ENCODE measurements around the gene GPR62.
A peak's percentile ranks its signal among the peaks of the same experiment; 100 is the strongest.
"Not testable (repeated sequence)": the region's sequence is repeated elsewhere in the genome, so short reads cannot be mapped to it uniquely, and the experiment has no call there.

The GPR62 gene

DNA sequence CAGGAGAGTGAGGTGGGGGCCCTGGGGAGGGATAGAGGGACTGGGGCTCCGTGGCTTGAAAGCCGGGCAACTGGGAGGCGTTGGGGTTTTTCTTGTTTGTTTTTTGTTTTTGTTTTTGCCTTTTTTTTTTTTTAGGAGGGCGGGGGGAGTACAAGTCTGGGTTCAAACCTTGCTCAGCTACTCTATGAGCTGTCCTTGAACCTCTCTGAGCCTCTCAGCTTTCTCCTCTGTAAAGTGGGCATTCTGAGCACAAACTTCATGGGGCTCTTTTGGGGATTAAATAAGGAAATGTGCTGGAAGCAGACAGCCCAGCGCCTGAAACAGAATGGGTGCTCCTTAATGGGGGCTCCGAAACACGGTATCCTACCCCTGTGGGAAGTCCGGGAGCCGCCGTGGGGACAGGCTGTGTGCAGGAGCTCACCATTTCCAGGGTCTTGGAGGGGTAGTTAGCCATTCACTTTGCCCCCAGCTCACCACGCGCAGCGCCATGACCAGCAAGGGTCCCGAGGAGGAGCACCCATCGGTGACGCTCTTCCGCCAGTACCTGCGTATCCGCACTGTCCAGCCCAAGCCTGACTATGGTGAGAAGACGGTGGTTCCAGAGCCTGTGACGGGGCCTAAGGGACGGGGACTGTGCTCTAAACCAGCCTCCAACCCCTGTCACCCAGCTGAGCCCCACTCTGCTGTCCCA lies 28.5 kb downstream of the GPR62 start:
- DNase-seq, result no peak
- in situ Hi-C loops (cut with HindIII; ENCODE audit: low pct_ligation_motif_present, low pct_unique_long_range_greater_than_20kb, low sequenced_read_pairs), result no loop called here

DNA sequence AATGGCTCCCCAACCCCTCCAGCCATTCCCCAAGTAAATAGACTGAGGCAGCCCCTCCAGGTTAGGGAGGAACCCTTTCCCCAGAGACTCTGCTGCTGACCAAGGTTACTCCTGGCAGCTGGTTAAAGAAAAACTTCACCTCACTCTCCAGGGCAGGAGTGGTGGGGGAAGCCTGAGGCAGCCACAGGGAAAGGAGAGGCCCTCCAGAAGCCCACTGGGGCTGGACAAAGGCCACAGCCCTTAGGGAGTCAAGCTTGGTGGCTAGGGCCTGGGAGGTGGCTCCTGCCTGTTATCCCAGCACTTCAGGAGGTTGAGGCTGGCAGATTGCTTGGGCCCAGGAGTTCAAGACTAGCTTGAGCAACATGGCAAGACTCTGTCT lies 29.1 kb downstream of the GPR62 start:
- in situ Hi-C loops (cut with HindIII; ENCODE audit: low pct_ligation_motif_present, low pct_unique_long_range_greater_than_20kb, low sequenced_read_pairs), result no loop called here
- DNase-seq, result no peak

DNA sequence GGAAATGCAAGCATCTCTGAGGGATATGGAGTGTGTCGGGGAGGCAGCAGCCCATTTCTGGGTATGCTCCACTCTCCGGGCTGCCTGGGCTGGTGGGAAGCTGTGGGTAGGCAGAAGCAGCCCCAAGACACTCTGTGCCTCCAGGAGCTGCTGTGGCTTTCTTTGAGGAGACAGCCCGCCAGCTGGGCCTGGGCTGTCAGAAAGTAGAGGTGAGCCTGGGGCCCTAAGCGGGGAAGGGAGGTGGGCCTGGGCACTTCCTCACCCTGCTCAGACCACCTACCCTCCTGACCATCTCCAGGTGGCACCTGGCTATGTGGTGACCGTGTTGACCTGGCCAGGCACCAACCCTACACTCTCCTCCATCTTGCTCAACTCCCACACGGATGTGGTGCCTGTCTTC lies 29.9 kb downstream of the GPR62 start:
- in situ Hi-C loops (cut with HindIII; ENCODE audit: low pct_ligation_motif_present, low pct_unique_long_range_greater_than_20kb, low sequenced_read_pairs), result no loop called here
- DNase-seq, result no peak

DNA sequence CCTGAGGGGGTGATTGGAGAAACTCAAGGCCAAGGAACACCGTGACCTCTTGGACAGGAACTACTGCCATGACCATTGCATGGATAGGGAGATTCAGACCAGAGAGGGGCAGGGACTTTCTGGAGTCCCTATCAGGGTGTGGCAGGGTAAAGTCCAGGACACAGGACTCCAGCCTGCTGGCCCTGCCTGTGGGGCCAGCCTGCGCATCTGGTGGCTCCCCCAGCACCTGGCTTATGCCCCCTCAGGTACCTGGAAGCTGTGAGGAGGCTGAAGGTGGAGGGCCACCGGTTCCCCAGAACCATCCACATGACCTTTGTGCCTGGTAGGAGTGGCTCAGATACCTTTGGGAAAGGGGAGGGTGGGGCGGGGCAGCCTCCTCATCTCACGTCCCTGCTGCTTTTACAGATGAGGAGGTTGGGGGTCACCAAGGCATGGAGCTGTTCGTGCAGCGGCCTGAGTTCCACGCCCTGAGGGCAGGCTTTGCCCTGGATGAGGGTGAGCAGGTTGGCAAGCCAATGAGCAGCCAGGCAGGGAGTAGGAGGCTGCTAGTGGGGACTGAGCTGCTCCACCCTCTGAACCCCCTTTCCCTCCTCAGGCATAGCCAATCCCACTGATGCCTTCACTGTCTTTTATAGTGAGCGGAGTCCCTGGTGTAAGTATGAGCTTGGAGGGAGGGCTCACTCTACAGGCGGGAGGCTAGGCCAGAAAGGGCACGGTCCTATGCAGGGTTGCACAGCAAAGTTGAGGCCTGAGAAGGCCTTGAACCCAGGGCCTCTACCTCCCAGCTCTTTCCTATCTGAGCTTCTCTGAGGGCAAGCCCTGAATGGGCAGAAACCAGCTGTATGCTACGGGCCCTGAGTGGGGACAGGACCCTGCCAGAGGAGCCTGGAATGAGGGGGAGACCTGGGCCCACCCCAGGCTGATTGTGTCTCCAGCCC lies 31.1 kb downstream of the GPR62 start:
- no peak for DNase-seq
- in situ Hi-C loops (cut with HindIII; ENCODE audit: low pct_ligation_motif_present, low pct_unique_long_range_greater_than_20kb, low sequenced_read_pairs), result no loop called here

DNA sequence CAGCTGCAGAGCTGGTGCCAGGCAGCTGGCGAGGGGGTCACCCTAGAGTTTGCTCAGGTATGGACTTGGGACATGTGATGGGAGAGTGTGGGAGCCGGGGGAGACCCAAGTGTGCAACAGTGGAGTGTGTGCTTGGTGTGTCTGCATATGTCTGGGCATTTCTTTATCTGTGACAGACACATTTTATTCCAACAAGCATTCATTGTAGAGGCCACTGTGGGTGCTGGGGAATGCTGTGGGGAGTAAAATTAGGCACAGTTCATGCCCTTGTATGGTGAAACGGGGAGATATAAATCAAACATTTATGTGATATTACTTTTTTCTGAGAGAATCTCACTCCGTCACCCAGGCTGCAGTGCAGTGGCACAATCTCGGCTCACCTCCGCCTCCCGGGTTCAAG lies 32.4 kb downstream of the GPR62 start:
- in situ Hi-C loops (cut with HindIII; ENCODE audit: low pct_ligation_motif_present, low pct_unique_long_range_greater_than_20kb, low sequenced_read_pairs), result no loop called here
- no peak for DNase-seq

DNA sequence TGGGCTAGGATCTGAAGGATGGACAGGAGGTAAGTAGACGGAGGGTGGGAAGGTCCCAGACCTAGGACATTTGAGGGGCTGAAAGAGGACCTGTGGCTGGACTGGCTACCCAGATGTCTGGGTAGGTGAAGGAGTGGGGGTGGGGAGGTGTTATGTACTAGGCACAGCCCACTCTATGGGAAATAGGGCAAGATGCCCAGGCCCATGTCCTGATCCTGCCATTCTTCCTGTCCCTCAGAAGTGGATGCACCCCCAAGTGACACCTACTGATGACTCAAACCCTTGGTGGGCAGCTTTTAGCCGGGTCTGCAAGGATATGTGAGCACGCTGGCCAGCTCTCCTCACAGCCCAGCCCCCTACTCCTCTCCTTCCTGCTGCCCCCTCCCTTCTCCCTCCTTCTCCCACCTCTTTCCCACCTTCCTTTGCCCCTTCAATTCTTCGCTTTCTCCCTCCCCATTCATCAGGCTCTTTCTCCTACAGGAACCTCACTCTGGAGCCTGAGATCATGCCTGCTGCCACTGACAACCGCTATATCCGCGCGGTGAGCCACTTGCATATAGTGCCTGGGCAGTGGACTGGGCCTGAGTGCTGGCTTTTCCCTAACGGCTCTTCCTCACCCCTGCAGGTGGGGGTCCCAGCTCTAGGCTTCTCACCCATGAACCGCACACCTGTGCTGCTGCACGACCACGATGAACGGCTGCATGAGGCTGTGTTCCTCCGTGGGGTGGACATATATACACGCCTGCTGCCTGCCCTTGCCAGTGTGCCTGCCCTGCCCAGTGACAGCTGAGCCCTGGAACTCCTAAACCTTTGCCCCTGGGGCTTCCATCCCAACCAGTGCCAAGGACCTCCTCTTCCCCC lies 33.3 kb downstream of the GPR62 start:
- in situ Hi-C loops (cut with HindIII; ENCODE audit: low pct_ligation_motif_present, low pct_unique_long_range_greater_than_20kb, low sequenced_read_pairs), result no loop called here
- no peak for DNase-seq

DNA sequence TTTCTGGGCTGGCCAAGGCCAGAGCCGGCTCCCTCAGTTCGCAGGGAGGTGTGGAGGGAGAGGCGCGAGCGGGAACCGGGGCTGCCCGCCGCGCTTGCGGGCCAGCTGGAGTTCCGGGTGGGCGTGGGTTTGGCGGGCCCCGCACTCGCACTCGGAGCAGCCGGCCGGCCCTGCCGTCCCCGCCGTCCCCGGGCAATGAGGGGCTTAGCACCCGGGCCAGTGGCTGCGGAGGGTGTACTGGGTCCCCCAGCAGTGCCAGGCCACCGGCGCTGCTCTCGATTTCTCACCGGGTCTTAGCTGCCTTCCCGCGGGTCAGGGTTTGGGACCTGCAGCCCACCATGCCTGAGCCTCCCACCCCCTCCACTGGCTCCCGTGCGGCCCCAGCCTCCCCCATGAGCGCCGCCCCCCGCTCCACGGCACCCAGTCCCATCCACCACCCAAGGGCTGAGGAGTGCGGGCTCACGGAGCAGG lies 35.4 kb downstream of the GPR62 start:
- DNase-seq; in situ Hi-C loops (cut with HindIII; ENCODE audit: low pct_ligation_motif_present, low pct_unique_long_range_greater_than_20kb, low sequenced_read_pairs): not testable (repeated sequence)

DNA sequence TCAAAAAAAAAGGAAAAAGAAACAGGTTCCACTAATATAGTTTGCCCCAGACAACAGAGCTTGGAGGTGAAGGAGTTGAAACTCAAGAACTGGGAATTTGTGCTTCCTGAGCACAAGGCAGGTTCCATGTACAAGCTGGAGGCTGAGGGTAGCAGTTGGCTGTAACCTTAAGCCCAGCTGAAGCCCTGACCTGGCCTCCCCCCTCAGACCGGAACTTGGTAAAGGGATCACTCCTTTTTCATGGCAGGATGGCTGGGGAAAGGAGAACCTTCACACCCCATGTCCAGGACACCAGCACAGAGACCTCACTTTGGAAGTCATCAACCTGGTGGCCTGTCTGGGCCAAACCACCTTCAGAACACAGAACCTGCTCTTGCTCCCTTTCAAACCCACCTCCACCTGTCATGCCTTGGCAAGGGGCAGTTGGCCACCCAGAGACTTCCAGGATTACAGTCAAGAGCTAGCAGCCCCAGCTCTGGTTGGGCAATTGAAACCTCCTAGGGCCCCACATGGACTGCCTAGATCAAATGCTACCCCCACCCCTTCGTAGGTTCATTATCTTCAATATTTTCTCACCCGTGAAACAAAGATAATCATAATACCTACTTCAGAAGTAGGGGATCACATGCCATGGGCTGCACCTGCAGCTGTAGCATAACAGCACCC lies 37.0 kb downstream of the GPR62 start:
- in situ Hi-C loops (cut with HindIII; ENCODE audit: low pct_ligation_motif_present, low pct_unique_long_range_greater_than_20kb, low sequenced_read_pairs), result no loop called here

DNA sequence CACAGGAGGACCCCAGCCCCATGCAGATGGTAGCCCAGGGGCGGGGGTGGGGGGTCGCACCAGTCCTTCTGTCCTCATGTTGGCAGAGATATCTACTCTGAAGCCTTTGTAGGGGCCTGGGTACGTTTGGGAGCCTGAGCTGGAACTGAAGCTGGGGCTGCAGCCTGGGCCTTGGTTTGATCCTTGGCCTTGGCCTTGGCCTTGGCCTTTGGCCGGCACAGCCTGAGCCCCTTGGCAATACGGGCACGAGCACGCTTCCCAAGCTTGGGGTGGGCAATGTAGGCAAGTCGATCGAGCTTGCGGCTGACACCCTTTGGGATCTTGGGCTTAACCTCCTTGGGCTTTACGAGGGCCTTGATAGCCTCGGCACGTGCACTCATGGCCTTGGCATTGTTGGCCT lies 38.5 kb downstream of the GPR62 start:
- DNase-seq; in situ Hi-C loops (cut with HindIII; ENCODE audit: low pct_ligation_motif_present, low pct_unique_long_range_greater_than_20kb, low sequenced_read_pairs): not testable (repeated sequence)

More for the DNA sequence above, 37.0 kb downstream of the GPR62 start:
- DNase-seq, result no peak

DNA sequence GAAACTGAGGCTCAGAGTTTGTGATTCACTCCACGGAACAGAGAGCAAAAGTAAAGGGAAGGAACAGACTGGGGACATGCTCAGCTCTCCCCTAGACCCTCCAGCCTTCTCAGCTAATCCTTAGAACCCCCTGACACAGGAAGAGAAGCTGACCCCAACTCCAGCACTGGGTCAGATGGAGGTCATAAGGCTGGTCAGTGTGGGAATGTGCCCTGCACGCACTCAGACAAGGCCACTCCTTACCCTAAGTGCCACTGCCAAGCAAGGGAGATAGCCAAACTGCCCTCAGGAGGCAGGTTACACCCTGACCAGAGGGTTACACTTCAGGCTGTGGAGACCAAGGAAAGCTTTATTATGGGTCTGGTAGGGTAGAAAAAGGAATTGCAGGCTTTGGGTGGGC lies 39.3 kb downstream of the GPR62 start:
- in situ Hi-C loops (cut with HindIII; ENCODE audit: low pct_ligation_motif_present, low pct_unique_long_range_greater_than_20kb, low sequenced_read_pairs), result no loop called here
- DNase-seq, result no peak

DNA sequence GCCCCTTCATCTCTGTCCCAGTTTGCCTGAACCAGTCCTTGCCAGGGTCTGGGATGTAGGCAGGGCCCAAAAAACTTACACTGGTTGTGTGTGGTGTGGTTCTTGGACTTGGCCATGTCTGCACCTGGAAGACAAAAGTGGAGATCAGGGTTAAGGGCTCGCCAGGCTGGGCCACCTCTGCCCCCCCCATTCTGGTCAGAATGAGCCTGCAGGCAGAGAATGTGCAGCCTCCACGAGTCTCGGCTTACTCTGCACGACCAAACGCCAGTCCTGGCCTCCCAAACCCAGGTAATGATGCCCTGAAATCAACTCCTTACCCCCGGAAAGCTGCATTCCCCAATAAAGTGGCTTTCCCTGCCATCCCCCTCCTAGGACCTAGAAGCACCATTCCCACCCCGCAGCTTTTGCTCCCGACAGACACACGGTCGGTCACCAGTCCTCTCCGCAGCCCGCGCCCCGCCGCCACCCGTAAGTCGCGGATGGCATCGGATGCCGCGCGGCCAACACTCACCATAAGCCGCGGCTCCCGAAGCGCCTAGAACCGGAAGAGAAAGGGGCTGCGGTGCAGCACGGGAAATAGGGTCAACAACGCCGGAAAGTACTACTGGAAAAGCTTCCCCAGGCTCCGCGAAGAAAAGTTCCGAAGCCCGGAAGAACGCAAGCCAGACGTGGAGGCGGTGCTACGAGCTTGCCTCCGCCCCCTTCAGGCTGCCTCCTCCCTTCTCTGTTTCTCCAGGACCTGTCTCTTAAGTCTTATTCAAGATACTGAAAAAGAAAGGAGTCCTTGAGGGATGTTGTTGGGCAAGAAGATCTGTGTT lies 40.4 kb downstream of the GPR62 start, which contains the start of gene RPL29:
Gene RPL29 (minus strand): TSS at position 550 of the 818 bp plus-strand sequence. CDS start 434 bp downstream, at position 116.
- DNase-seq, result peak; percentile 92
- in situ Hi-C loops (cut with HindIII; ENCODE audit: low pct_ligation_motif_present, low pct_unique_long_range_greater_than_20kb, low sequenced_read_pairs), result no loop called here

DNA sequence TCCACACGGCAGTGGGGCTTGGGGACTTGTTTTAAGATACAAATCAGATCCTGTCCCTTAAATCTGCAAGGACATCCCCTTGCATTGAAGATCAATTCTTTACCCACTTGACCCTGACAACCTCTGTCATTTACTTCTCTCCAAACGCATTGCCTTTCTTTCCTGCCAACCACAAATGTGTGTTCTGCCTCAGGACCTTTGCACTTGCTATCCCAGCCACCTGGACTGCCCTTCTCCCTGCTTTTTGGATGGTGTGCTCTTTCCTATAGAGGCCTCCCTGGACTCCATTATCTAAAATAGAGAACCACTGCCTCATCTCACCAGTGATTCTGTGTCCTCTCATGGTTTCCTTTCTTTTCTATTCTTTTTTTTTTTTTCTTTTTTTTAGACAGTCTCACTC lies 42.0 kb downstream of the GPR62 start:
- in situ Hi-C loops (cut with HindIII; ENCODE audit: low pct_ligation_motif_present, low pct_unique_long_range_greater_than_20kb, low sequenced_read_pairs), result no loop called here
- DNase-seq, result no peak

DNA sequence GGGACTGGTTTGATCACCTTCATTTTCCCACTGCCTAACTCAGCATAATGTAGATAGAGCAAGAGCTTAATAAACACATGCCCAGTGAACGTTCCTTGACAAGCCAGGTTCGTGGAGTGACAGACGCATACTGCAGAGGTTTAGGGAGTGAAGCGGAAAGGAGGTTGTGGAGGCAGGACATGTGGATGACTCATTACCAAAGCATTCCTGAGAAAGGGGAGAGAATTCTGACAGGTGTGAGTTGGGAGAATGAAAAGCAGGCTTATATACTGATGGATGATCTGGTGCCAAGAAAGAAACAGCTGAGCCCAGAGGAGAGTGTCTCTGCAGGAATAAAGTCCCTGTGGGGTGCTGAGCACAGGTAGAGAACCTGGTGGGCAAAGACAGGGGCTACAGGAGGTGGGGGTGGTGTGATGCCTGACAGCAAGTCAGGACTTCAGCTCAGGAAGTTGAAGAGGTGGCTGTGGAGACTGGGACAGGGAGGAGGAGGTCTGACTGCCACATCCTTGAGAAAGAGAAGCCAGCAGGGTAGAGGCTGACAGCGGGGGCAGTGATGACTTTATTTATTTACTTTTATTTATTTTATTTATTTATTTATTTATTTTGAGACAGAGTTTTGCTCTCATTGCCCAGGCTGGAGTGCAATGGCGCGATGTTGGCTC lies 42.9 kb downstream of the GPR62 start:
- peak; percentile 59 for DNase-seq

DNA sequence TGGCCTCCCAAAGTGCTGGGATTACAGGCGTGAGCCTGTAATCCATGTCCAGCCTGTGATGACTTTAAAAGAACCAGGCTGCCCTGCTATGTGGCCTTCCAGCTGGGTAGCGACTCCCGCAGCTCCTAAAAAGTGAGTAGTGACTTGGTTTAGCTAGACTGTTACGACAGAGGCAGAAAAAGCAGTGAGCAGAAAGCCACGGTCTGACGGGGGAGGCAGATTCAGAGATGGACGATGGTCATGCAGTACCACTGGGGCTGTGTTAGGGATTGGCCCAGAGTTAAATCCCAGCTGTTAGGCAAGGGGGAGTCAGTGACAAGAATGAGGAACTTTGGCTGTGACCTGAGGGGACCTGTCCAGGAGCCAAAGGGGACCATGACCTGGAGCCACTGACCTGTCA lies 43.6 kb downstream of the GPR62 start:
- DNase-seq, result no peak
- in situ Hi-C loops (cut with HindIII; ENCODE audit: low pct_ligation_motif_present, low pct_unique_long_range_greater_than_20kb, low sequenced_read_pairs), result no loop called here

More for the DNA sequence above, 42.9 kb downstream of the GPR62 start:
- in situ Hi-C loops (cut with HindIII; ENCODE audit: low pct_ligation_motif_present, low pct_unique_long_range_greater_than_20kb, low sequenced_read_pairs), result no loop called here

DNA sequence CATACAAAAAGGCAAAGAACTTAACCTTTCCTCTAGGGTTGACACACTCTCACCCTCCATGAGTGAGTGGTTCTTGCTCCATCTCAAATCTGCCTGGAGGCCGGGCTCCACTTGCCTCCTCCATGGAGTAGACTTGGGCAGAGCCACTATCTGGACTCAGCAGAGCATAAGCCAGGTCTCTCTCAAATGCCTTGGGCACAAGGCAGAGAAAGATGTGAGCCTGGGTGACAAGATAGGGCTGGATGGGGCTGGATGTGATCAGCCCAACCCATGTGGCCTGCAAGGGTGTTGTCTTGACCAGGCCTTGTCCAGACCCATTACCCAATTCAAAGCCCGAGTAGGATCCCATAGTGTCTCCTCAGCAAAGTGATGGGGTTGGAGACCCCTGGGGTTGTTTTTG lies 44.7 kb downstream of the GPR62 start:
- in situ Hi-C loops (cut with HindIII; ENCODE audit: low pct_ligation_motif_present, low pct_unique_long_range_greater_than_20kb, low sequenced_read_pairs), result no loop called here
- no peak for DNase-seq

DNA sequence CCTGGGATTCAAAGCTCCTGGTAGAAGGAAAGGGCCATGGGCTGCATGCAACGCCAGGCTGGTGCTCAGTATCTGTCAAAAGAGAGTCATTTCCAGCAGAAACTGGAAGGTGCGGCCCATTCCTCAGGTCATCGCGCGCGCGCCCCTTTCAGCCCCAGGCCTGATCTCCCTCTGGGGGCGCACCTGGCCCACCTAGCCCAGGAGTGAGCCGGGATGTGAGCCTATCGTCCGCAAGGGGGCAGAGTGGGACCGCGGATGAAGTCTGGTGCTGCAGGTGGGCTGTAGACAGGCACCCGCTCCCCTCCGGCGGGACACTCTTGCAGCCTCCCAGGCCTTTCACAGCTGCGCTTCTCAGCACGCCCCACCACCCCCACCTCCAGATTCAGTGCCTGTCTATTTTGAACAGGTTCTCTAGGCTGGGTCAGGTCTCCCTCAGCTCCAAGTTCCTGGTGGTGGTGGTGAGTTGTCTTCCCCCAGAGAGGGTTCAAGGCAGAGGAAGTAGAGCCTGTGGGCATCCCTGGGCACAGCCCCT lies 46.3 kb downstream of the GPR62 start:
- peak; percentile 59 for DNase-seq

DNA sequence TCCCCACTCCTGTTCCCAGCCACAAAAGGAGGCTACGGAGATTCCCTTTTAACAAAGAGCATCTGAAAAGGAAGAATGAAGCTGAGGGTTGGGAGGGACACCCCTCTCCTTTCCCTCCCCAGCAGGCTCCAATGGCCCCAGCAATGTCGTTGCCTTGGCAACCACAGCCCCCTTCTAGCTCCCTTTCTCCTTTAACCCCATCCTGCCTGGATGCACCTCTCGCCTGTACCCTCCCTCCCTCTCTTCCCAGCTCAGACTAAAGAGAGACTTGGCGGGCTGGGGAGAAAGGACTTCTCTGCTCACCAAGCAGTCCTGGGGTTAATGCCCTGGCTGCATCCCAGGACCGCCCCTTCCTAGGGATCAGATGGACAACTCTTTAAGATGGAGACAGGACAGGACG lies 47.6 kb downstream of the GPR62 start:
- DNase-seq, result no peak
- in situ Hi-C loops (cut with HindIII; ENCODE audit: low pct_ligation_motif_present, low pct_unique_long_range_greater_than_20kb, low sequenced_read_pairs), result no loop called here

More for the DNA sequence above, 46.3 kb downstream of the GPR62 start:
- in situ Hi-C loops (cut with HindIII; ENCODE audit: low pct_ligation_motif_present, low pct_unique_long_range_greater_than_20kb, low sequenced_read_pairs), result no loop called here
